HK-2 (cell line): Measurements from ENCODE around the gene CD37.
"Not testable (repeated sequence)": the region's sequence is repeated elsewhere in the genome, so short reads cannot be mapped to it uniquely, and the experiment has no call there.

ENCODE experiments used
- DNase-seq: peaks from one replicate; pipeline ENCODE4 v3.0.0-alpha.2; 2018; ENCODE audit not compliant: unreplicated experiment

The CD37 gene

GRCh38 chr19:49328741-49329140 is 6.5 kb upstream of the CD37 start:
- DNase-seq, result no peak

DNA sequence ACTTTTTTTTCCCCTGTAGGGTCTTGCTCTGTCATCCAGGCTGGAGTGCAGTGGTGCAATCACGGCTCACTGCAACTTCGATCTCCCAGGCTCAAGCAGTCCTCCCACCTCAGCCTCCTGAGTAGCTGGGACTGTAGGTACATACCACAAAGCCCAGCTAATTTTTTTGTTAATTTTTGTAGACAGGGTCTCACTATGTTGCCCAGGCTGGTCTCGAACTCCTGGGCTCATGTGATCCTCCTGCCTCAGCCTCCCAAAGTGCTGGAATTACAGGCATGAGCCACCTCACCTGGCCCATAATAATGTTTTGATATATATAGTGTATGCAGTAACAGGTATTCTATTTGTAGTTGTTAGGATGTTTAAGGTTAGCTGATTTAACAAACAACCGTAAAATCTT is 4.0 kb upstream of the CD37 start:
- DNase-seq, result not testable (repeated sequence)

GRCh38 chr19:49331616-49332055 is 3.6 kb upstream of the CD37 start:
- peak; percentile 65 for DNase-seq

- not testable (repeated sequence) for DNase-seq
Measured at GRCh38 chr19:49332691-49333417, 2.4 kb upstream of the CD37 start.

GRCh38 chr19:49333418-49333805 is 1.8 kb upstream of the CD37 start:
- no peak for DNase-seq

DNA sequence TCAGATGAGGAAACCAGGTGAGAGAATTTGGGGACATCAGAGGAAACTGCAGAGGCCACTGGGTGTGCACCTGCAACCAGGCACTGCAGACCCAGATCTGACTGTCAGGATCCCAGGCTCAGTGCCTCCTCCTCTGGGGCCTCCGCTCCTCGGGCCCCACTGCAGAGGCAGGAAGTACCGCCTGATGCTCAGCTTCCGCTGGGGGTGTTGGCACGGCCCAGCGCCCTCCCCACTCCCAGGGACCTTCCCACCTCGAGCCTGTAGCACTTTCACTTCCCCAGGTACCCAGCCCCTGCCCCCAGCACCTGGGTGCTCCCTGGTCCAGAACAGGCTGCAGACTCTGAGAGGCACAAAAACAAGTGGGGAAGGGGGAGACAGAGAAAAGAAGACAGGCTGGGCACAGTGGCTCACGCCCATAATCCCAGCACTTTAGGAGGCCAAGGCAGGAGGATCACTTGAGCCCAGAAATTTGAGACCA is 1.4 kb upstream of the CD37 start:
- no peak for DNase-seq

DNA sequence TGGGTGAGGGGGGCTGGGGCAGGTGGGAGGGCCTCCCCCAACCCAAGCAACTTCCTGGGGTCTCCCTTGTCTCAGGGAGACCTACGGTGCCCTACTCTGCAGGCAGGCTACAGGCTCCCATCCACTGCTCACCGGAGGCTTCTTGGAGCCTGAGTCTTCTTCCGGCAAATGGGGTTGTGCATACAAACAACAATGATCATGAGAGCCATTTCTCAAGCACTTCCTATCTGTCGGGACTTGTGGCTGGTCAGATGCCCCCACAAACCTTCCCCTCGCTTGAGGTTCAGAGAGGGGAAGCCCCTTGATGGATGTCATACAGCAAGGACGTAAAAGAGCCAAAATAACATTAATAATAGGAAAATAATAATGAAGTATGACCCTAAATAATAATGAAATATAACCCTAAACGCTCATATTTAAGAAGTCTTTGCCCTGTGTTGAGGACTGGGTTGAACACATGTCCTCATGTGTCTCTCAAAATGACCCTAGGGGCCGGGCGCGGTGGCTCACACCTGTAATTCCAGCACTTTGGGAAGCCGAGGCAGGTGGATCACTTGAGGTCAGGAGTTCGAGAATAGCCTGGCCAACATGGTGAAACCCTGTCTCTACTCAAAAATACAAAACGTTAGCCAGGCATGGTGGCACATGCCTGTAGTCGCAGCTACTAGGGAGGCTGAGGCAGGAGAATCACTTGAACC is 727 bp downstream of the CD37 start:
- no peak for DNase-seq

DNA sequence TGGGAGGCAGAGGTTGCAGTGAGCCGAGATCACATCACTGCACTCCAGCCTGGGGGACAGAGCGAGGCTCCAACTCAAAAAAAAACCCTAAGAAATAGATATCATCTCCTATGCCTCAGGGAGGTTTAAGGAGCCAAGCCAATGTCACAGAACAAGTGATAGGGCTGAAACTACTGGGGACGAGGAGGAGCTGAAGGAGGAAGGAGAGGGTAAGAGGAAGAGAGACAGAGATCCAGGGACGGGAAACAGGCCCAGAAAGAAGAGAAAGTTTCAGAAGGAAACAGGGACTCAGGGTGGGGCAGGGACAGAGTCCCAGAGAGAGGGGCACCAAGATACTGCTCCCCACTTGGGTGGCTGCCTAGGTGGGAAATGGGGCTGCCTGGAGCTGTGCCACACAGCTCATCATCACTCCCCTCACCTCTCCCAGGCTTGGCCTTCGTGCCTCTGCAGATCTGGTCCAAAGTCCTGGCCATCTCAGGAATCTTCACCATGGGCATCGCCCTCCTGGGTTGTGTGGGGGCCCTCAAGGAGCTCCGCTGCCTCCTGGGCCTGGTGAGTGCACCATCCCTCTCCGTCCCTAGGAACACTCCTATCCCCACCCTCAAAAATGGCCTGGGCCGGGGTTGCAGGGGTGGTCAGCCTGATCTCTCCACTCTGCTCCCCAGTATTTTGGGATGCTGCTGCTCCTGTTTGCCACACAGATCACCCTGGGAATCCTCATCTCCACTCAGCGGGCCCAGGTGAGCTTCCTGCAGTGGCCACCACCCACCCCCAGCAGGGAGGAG is 1.5 kb downstream of the CD37 start:
- DNase-seq, result no peak

- DNase-seq, result no peak
Measured at GRCh38 chr19:49337267-49338022, 2.2 kb downstream of the CD37 start.

GRCh38 chr19:49338023-49338677 is 2.9 kb downstream of the CD37 start:
- DNase-seq, result no peak

DNA sequence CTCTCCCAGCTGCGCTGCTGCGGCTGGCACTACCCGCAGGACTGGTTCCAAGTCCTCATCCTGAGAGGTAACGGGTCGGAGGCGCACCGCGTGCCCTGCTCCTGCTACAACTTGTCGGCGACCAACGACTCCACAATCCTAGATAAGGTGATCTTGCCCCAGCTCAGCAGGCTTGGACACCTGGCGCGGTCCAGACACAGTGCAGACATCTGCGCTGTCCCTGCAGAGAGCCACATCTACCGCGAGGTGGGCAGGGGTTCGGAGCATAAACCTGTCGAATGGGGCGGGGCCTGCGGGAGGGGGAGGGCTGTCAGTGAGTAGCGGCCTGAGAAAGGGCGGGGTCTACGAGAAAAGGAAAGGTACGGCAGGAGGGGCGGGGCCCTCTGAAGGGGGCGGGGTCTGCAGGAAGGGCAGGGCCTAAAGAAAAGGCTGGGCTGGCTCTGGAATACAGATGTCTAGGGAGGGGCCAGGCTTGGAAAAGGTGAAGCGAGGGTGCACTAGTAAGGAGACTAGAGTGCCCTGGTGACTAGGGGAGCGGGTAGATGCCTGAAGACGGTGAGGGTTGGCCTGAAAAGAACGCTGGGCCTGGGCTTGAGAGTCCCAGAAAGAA is 3.6 kb downstream of the CD37 start:
- DNase-seq, result peak; percentile 45

GRCh38 chr19:49339301-49340068 is 4.3 kb downstream of the CD37 start:
- DNase-seq, result peak; percentile 82

- DNase-seq, result peak; percentile 60
Measured at GRCh38 chr19:49340069-49340864, 5.1 kb downstream of the CD37 start.

- no peak for DNase-seq
Measured at GRCh38 chr19:49340865-49341718, 5.9 kb downstream of the CD37 start.

DNA sequence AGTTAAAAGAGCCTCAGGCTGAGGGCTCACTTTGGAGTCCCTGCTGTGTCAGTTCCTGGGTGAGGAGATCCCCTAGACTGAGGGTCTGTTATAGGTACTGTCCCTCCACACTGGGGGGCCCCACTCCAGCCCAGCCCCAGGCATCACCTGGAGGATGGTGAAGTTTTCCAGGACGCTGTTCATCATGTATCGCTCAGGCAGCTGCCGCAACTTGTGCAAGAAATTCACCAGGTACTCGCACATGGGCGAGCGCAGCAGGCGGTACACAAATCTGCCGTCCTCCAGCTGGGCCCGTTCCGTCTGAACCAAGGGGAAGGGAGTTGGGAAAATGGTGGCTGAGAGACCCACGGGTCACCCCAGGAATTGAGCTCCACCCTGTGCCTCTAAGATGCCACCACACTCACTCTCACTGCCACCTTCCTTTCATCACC is 7.1 kb downstream of the CD37 start:
- DNase-seq, result no peak

DNA sequence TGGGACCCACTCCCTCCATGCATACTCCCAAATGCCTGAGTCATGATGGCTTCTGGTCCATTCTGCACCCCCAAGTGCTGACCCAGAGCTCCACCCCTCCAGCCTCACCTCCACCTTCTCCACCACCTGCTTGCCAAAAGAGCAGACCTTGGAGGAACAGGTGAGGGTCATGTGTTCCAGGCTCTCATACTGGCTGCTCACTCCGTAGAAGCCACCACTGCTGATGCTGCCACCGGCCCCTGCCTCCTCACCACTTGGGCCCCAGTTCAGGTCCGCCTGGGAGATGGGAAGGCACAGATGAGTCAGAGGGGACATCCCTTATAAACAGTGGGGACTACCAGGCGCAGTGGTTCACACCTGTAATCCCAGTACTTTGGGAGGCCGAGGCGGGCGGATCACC is 7.9 kb downstream of the CD37 start:
- DNase-seq, result no peak

DNA sequence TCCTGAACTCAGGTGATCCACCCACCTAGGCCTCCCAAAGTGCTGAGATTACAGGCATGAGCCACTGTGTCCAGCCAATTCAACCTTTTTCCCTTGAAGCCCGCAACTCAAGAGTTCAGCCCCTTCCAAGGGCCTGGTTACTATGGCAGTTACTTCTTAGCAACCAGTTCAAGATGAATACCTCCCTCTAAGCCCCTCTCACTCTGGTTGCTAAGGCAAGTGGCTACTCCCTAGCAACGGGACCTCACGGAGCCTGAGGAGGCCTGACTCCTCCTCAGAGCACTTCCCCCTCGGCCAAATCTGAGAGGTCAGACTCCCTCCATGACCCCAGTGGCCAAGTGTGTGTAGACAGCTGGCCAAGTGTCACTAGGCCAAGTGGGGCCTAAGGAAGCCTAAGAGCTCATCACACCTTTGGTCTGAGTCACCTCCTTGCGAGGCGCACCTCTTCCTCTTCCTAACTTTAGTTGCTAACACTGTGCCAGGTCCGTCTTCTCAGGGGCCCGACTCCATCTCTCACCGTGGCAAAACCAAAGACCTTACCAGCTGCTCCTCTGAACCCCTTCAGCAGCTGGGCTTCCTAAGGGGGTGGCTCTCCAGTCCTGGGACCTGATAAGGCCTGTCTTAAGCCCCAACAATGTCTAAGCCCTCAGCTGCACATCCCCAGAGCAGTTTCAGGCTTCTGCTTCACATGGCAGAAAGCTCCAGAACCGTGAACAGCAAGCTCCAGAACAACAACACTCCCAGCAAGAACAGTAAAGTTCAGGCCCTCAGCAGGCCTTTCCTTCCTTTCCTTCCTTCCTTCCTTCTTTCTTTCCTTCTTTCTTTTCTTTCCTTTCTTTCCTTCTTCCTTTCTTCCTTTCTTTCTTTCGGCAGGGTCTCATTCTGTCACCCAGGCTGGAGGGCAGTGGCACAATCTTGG is 9.6 kb downstream of the CD37 start:
- DNase-seq, result no peak
